ENCODE measurements around the gene TRIM36. TPM values are rescaled to one million over a fixed set of nuclear protein-coding genes. Genes with fewer than 3 reads are reported as not detected.

TRIM36 gene
- total and polyA plus RNA-seq, 10 of the 15 experiments (the other 5 are each of a cell fraction or from before 2014, with no cell fraction given), result 0.01 to 0.09 (median 0.07) TPM; not detected in 6

- TF ChIP-seq CEBPZ (IDR thresholded peaks at IDR 0.05; ENCODE audit: low read depth, low read length), result no peak
- no peak for TF ChIP-seq PML (IDR thresholded peaks at IDR 0.05; ENCODE audit: low read length)
- TF ChIP-seq BRCA1 (IDR thresholded peaks at IDR 0.05; ENCODE audit: low read depth, low read length), result no peak
- TF ChIP-seq HDGF (IDR thresholded peaks at IDR 0.05), result no peak
- TF ChIP-seq MTA2 (IDR thresholded peaks at IDR 0.05; ENCODE audit: low read depth), result no peak
- TF ChIP-seq POLR2AphosphoS2 (IDR thresholded peaks at IDR 0.05; ENCODE audit: low read depth, low read length), result no peak
- no peak for TF ChIP-seq IRF5 (IDR thresholded peaks at IDR 0.05; ENCODE audit: borderline replicate concordance)
- TF ChIP-seq HCFC1 (IDR thresholded peaks at IDR 0.05; ENCODE audit: low read length), result no peak
- no peak for TF ChIP-seq PAX5 (IDR thresholded peaks at IDR 0.05; ENCODE audit: borderline replicate concordance, low read depth, low read length)
- TF ChIP-seq TBL1XR1 (IDR thresholded peaks at IDR 0.05; ENCODE audit: low read depth, low read length), result no peak
- no peak for TF ChIP-seq ZNF274 (IDR thresholded peaks at IDR 0.05; ENCODE audit: insufficient read depth, insufficient read length)
- TF ChIP-seq RCOR1 (conservative IDR thresholded peaks at IDR 0.05; ENCODE audit: low read depth, low read length), result no peak
Measured at GRCh38 chr5:115160975-115161475, 8.7 kb downstream of the TRIM36 start (continued).

Measured in GM12878 (cell line).